OCI-LY3 (cell line): ENCODE data around the gene RSPRY1.

Experiments used
- H2AFZ ChIP-seq: fragments of 200-600, 300-600 bp; shearing (Covaris generic); 2 replicates; pipeline ENCODE4 v1.6.0; 2014; ENCODE audit warnings: antibody characterized with exemption, low read depth, low read length
- H3K27ac ChIP-seq: fragments of 200-600, 300-600 bp; sonication (generic); 2 replicates; pipeline ENCODE4 v1.5.1; 2014; ENCODE audit warnings: mild to moderate bottlenecking, low read length, moderate library complexity, mixed read lengths
- H3K27me3 ChIP-seq: fragments of 200-600, 300-600 bp; sonication (generic); 2 replicates; pipeline ENCODE4 v1.6.1; 2014; ENCODE audit warnings: low read depth, low read length, mixed read lengths
- H3K36me3 ChIP-seq: fragments of 200-600, 300-600 bp; sonication (generic); replicated peaks from 2 replicates; pipeline ENCODE3; 2014; ENCODE audit warnings: low read depth, low read length, mixed read lengths
- H3K4me1 ChIP-seq: fragments of 300-600, 200-600 bp; sonication (generic); 2 replicates; pipeline ENCODE4 v1.6.1; 2014; ENCODE audit warnings: low read length, mixed read lengths
- H3K4me2 ChIP-seq: fragments of 200-600, 300-600 bp; sonication (generic); 2 replicates; pipeline ENCODE4 v1.6.1; 2014; ENCODE audit warnings: low read length, mixed read lengths
- H3K4me3 ChIP-seq: fragments of 300-600, 200-600 bp; sonication (generic); 2 replicates; pipeline ENCODE4 v1.5.1; 2014; ENCODE audit warnings: antibody characterized with exemption, mild to moderate bottlenecking, low read length, moderate library complexity
- H3K79me2 ChIP-seq: fragments of 300-600, 200-600 bp; shearing (Covaris generic); 2 replicates; pipeline ENCODE4 v1.6.1; 2014; ENCODE audit warnings: mild to moderate bottlenecking, low read length, mixed read lengths
- H3K9ac ChIP-seq: fragments of 300-600, 200-600 bp; shearing (Covaris generic); 2 replicates; pipeline ENCODE4 v1.6.0; 2014; ENCODE audit warnings: mild to moderate bottlenecking, low read length, moderate library complexity
- H3K9me3 ChIP-seq: fragments of 200-600, 300-600 bp; shearing (Covaris generic); 2 replicates; pipeline ENCODE4 v1.6.1; 2014; ENCODE audit warnings: low read length, mixed read lengths; ENCODE audit not compliant: insufficient read depth
- H4K20me1 ChIP-seq: fragments of 200-600, 300-600 bp; sonication (generic); 2 replicates; pipeline ENCODE4 v1.6.1; 2016; ENCODE audit warnings: low read length, mixed read lengths; ENCODE audit not compliant: insufficient read depth
- EZH2phosphoT487 ChIP-seq: fragments of 200-600 bp; shearing (Covaris generic); IDR thresholded peaks from 2 replicates; pipeline ENCODE4 v1.6.1; 2018; ENCODE audit warnings: antibody characterized with exemption, mixed run types, low read depth
- TF ChIP-seq, protein P1 (sequence below): fragments of 200-600, 300-600 bp; sonication (generic); IDR thresholded peaks from 2 replicates; pipeline ENCODE4 v1.5.1; 2014; ENCODE audit warnings: antibody characterized with exemption, low read length, low read depth

Gene RSPRY1

DNA sequence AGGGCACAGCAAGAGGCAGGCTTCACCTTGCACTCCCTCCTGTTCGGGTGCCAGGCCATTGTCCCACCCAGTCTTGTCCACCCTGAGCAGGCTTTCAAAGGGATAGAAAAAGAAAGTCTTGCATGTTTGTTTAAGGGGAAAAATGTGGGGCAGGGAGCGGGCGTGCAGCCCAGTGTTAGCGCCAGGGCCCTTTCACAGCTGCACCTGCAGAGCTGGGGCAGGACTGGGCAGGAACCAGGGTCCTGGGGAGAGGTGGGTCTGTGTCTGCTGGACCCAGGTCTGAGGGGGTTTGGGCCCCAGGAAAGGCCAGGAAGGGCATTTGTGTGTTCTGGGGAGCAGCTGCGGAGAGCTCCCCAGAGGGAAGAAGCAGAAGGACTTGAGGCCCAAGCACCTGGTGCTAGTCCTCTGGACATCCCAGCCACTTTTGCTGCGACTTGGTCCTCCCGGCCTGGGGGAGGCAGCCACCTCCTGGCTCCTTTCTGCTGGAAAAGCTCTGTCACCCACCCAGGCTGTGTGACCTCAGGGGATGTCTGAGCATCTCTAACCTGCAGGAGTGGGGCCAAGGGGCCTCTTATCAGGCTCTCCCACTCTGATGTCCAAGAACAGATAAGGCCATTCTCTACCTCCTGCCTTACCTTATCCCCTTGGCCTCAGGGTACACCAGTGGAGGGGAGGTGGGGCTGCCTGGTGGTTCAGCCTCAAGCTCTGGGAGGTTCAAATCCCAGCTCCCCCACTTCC lies 45.0 kb upstream of the RSPRY1 start:
- no peaks in the 10 kb centered on the region for H4K20me1 ChIP-seq
- no peaks in the 10 kb centered on the region for H3K79me2 ChIP-seq
- H3K4me3 ChIP-seq = no peak overlapping the region
- H3K4me1 ChIP-seq = no peaks in the 10 kb centered on the region
- no peaks in the 10 kb centered on the region for H3K9me3 ChIP-seq
- H3K36me3 ChIP-seq = no peaks in the 10 kb centered on the region
- H3K27me3 ChIP-seq = no peaks in the 10 kb centered on the region
- H3K4me2 ChIP-seq = no peak overlapping the region
- no peak for TF ChIP-seq EZH2phosphoT487
- TF ChIP-seq, protein P1, sequence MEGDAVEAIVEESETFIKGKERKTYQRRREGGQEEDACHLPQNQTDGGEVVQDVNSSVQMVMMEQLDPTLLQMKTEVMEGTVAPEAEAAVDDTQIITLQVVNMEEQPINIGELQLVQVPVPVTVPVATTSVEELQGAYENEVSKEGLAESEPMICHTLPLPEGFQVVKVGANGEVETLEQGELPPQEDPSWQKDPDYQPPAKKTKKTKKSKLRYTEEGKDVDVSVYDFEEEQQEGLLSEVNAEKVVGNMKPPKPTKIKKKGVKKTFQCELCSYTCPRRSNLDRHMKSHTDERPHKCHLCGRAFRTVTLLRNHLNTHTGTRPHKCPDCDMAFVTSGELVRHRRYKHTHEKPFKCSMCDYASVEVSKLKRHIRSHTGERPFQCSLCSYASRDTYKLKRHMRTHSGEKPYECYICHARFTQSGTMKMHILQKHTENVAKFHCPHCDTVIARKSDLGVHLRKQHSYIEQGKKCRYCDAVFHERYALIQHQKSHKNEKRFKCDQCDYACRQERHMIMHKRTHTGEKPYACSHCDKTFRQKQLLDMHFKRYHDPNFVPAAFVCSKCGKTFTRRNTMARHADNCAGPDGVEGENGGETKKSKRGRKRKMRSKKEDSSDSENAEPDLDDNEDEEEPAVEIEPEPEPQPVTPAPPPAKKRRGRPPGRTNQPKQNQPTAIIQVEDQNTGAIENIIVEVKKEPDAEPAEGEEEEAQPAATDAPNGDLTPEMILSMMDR = no peak
- no peak overlapping the region for H3K27ac ChIP-seq
- no peak overlapping the region for H3K9ac ChIP-seq
- H2AFZ ChIP-seq = no peak overlapping the region

DNA sequence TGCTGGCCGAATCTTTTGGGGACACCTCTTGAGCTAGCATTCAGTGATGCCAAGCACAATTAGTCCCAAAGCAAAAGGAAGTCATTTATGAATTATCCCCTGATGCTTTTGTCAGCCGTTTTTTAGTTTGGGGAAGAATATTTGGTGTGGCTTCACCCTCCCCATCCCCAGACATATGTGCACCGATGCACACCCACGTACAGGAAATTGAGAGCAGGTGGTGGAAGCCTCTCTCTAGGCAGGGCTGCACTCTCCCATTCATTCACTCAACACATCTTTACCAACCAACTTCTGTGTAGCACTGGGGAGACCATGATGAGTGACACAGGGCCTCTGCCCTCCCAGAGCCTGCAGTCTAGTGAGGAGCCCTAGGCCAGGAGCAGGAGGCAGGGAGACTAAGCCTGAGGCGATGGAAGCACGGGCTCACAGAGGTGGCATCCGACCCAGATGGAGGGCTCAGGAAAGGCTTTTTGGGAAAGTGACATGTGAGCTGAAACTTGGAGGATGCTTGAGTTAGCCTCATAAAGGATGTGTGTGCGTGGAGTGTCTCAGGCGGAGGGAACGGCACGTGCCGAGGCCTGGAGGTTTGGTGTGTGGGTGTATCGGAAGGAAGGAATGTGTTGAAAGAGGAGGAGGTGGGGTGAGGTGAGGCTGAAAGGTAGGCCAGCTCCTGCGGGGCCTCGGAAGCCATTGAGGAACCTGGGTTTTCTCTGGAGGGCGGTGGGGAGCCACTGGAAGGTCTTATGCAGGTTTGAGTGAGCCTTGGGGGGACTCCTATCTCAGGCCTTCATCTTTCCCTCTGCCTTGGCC lies 44.1 kb upstream of the RSPRY1 start:
- no peaks in the 10 kb centered on the region for H3K4me1 ChIP-seq
- no peak overlapping the region for H3K4me2 ChIP-seq
- no peak overlapping the region for H2AFZ ChIP-seq

DNA sequence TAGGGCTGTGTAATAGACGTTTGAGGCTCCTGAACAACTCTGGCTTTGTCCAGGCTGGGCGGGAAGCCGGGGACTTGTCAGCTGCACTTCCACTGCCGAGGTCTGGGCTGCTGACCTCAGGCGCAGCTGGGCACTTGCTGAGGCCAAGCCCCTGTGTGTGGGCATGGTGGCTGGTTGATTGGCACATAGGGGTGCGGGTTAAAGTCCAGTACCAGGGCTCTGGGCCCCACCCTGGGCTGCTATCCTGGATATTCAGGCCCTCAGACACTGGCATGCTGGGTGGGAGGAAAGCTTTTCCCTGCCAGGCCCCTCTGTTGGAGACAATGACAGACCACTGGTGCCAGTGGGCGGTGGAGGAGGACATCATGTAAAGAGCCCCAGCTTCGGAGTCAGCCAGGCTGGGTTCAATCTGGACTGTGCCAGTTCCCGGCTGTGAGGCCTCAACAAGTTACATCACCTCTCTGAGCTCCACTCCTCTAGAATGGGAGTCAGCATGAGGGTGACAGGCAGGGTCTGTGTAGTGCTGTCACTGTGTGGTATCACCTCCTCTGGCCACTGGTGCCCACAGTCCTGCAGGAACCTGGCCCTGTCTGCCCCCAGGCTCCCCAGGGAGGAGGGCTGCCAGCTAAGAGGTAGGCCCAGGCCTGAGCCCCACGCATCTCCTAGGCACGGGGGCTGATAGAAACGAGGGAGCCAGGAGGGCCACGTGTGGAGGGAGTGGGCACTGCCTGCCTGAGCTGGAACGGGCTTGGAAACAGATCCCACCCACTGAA lies 42.8 kb upstream of the RSPRY1 start:
- no peak overlapping the region for H3K4me2 ChIP-seq
- no peaks in the 10 kb centered on the region for H3K79me2 ChIP-seq
- no peaks in the 10 kb centered on the region for H3K4me1 ChIP-seq
- no peaks in the 10 kb centered on the region for H3K27me3 ChIP-seq
- no peak for TF ChIP-seq EZH2phosphoT487
- TF ChIP-seq, protein P1 = no peak
- H3K9me3 ChIP-seq = no peaks in the 10 kb centered on the region
- H4K20me1 ChIP-seq = no peaks in the 10 kb centered on the region
- H3K27ac ChIP-seq = no peak overlapping the region
- no peak overlapping the region for H2AFZ ChIP-seq
- H3K4me3 ChIP-seq = no peak overlapping the region
- H3K9ac ChIP-seq = no peak overlapping the region
- H3K36me3 ChIP-seq = no peaks in the 10 kb centered on the region

More for the DNA sequence above, 44.1 kb upstream of the RSPRY1 start:
- Histone ChIP-seq H4K20me1 (no peaks in the 10 kb centered on the region), H3K4me3 (no peak overlapping the region), H3K36me3 (no peaks in the 10 kb centered on the region), H3K9ac (no peak overlapping the region), H3K27ac (no peak overlapping the region), H3K9me3 (no peaks in the 10 kb centered on the region), H3K27me3 (no peaks in the 10 kb centered on the region), H3K79me2 (no peaks in the 10 kb centered on the region)
- no peak for TF ChIP-seq EZH2phosphoT487
- TF ChIP-seq, protein P1 = no peak

DNA sequence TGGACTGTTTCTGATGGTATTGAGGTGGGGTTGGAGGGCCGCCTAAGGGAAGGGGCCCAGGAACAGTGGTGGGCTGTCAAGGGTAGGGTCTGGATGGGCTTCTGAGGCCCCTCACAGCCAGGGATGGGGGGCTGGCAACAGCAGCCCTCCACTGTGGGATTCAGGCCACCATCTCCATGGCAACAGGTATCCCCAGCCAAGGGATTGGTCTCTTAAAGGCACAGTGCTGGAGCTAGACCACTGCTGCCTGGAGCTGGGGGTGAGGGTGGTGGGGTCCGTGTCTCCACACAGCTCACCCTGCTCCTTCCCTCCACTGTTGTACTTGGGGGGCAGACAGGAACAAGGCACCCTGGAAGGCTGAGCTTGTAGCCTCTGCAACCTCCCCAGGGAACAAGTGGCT lies 42.1 kb upstream of the RSPRY1 start:
- no peak for TF ChIP-seq EZH2phosphoT487
- TF ChIP-seq, protein P1 = no peak
- H3K36me3 ChIP-seq = no peaks in the 10 kb centered on the region
- no peaks in the 10 kb centered on the region for H3K4me1 ChIP-seq
- no peak overlapping the region for H3K4me3 ChIP-seq
- no peaks in the 10 kb centered on the region for H3K27me3 ChIP-seq
- no peaks in the 10 kb centered on the region for H4K20me1 ChIP-seq
- H3K4me2 ChIP-seq = no peak overlapping the region
- H3K79me2 ChIP-seq = no peaks in the 10 kb centered on the region
- no peak overlapping the region for H3K9ac ChIP-seq
- H2AFZ ChIP-seq = no peak overlapping the region
- H3K9me3 ChIP-seq = no peaks in the 10 kb centered on the region
- no peak overlapping the region for H3K27ac ChIP-seq
